SH-SY5Y (cell line): Measurements from ENCODE around the gene PADI1.

Source experiments
- GATA2 ChIP-seq: IDR thresholded peaks from 2 replicates; pipeline ENCODE4 v1.6.1; 2011; ENCODE audit warnings: mild to moderate bottlenecking, low read depth, low read length
- GATA3 ChIP-seq: IDR thresholded peaks from 2 replicates; pipeline ENCODE4 v1.6.1; 2011; ENCODE audit warnings: low read depth, mild to moderate bottlenecking, low read length, moderate library complexity

DNA sequence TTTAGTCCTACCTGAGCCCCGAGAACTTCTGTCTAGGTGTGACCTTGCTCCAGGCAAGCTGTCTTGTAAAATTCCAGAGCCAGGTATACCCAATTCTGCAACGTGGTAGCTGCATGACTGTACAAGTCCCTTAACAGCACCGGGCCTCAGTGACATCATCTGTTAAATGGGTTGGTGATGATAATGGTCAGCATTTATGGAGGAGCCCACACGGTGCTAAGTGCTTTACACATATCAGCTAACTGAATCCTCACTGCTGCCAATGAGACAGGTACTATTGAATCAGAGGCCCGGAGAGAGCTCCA, 37.2 kb upstream of the PADI1 start:
- TF ChIP-seq GATA3 = no peak
- no peak for TF ChIP-seq GATA2
